Left lung (tissue), 10 donors: ENCODE measurements around the gene CCDC117. TPM values are rescaled to one million over a fixed set of nuclear protein-coding genes. Genes with fewer than 3 reads are reported as not detected.

ENCODE experiments used
- ATAC-seq: fragments of 200-7000 bp; cut with Tn5 transposase; one replicate; pipeline ENCODE4 v1.9.1; 2020; ENCODE audit warnings: moderate library complexity
- DNase-seq, 4 donors: peaks; one replicate each; pipeline ENCODE4 v3.0.0-alpha.2; 2013 to 2020
- H3K27ac ChIP-seq, 2 donors: fragments of 200-600 bp; sonication (generic) in 1 of 2; one replicate each; pipeline versions ENCODE4 v1.5.0 to v1.8.0; 2020 to 2021
- H3K27me3 ChIP-seq, 2 donors: fragments of 200-600 bp; sonication (generic) in 1 of 2; one replicate each; pipeline versions ENCODE4 v1.5.0 to v1.8.0; 2020 to 2021
- H3K36me3 ChIP-seq, 2 donors: fragments of 200-600 bp; sonication (generic) in 1 of 2; one replicate each; pipeline versions ENCODE4 v1.5.0 to v1.8.0; 2020 to 2021
- H3K4me1 ChIP-seq, 2 donors: fragments of 200-600 bp; one replicate each; pipeline ENCODE4 v1.8.0; 2021
- H3K4me3 ChIP-seq, 2 donors: fragments of 200-600 bp; sonication (generic) in 1 of 2; one replicate each; pipeline versions ENCODE4 v1.5.0 to v1.8.0; 2020 to 2021; ENCODE audit warnings: mild to moderate bottlenecking in 1 of 2
- H3K9me3 ChIP-seq, 2 donors: fragments of 200-600 bp; sonication (generic) in 1 of 2; one replicate each; pipeline versions ENCODE4 v1.5.0 to v1.8.0; 2020 to 2021
- intact Hi-C, 2 donors: fragments of 100-400 bp; cut with DNase I; formaldehyde crosslinking; loops; one replicate each; pipeline versions ENCODE4 v1.11.2 to v1.14.2; 2022
- polyA plus RNA-seq, 6 donors: library from polyadenylated mRNA; unstranded; fragments of 120-200 nt; gene quantifications; one replicate each; pipeline ENCODE4 v1.2.1, GENCODE V29; 2013; ENCODE audit not compliant: insufficient read length in 6 of 6
- total RNA-seq, 2 donors: library from RNA; stranded (reverse); fragmentation: NEBNext Ultra II Directional; extraction: Animal tissue kit (Norgen Biotek cat#: 25700); gene quantifications; one replicate each; pipeline ENCODE4 v1.2.1, GENCODE V29; 2021
- TF ChIP-seq, protein P1 (sequence below), 2 donors: fragments of 200-600 bp; sonication (generic) in 1 of 2; IDR thresholded peaks; one replicate each; pipeline versions ENCODE4 v1.5.0 to v1.8.0; 2021; ENCODE audit warnings: antibody characterized with exemption in 2 of 2
- donor health status: DM: no; HTN: yes; CAD: no.
- donor health status: DM: no; HTN: no; CAD: no.

Gene CCDC117
- total and polyA plus RNA-seq, 8 donors, result 23.5 to 45.6 (median 34.4) TPM

- H3K4me3 ChIP-seq, result no peak overlapping the region
- no peaks in the 10 kb centered on the region for H3K27me3 ChIP-seq
- H3K9me3 ChIP-seq, result peaks cover 0 to 7% of the 10 kb centered on the region in 2 donors
- H3K27ac ChIP-seq, result no peak overlapping the region
- peaks cover 0 to 3% of the 10 kb centered on the region in 2 donors for H3K36me3 ChIP-seq
- DNase-seq (no peak), ATAC-seq (no peak)
- TF ChIP-seq, protein P1, sequence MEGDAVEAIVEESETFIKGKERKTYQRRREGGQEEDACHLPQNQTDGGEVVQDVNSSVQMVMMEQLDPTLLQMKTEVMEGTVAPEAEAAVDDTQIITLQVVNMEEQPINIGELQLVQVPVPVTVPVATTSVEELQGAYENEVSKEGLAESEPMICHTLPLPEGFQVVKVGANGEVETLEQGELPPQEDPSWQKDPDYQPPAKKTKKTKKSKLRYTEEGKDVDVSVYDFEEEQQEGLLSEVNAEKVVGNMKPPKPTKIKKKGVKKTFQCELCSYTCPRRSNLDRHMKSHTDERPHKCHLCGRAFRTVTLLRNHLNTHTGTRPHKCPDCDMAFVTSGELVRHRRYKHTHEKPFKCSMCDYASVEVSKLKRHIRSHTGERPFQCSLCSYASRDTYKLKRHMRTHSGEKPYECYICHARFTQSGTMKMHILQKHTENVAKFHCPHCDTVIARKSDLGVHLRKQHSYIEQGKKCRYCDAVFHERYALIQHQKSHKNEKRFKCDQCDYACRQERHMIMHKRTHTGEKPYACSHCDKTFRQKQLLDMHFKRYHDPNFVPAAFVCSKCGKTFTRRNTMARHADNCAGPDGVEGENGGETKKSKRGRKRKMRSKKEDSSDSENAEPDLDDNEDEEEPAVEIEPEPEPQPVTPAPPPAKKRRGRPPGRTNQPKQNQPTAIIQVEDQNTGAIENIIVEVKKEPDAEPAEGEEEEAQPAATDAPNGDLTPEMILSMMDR (IDR thresholded peaks at IDR 0.05), result no peak
- H3K4me1 ChIP-seq, result peaks cover under 1 to 14% of the 10 kb centered on the region in 2 donors
- intact Hi-C loops, result no loop called here
These were observed 3.0 kb upstream of the CCDC117 start for GRCh38 chr22:28769394-28770085.

GRCh38 chr22:28771195-28771791 is 1.2 kb upstream of the CCDC117 start:
- DNase-seq, result no peak
- intact Hi-C loops, result no loop called here
- Histone ChIP-seq H3K4me3 (no peak overlapping the region), H3K27me3 (no peaks in the 10 kb centered on the region), H3K4me1 (peaks cover 7 to 30% of the 10 kb centered on the region in 2 donors), H3K27ac (no peak overlapping the region), H3K9me3 (peaks cover 0 to 7% of the 10 kb centered on the region in 2 donors), H3K36me3 (peaks cover 0 to 20% of the 10 kb centered on the region in 2 donors)
- ATAC-seq, result no peak
- TF ChIP-seq, protein P1 (IDR thresholded peaks at IDR 0.05), result no peak

- intact Hi-C loops, result no loop called here
- no peak for ATAC-seq
These were observed 969 bp downstream of the CCDC117 start for GRCh38 chr22:28773461-28773867.

GRCh38 chr22:28774378-28774777 is 1.9 kb downstream of the CCDC117 start:
- no peak for ATAC-seq
- intact Hi-C loops, result no loop called here
- no peak for DNase-seq
- Histone ChIP-seq H3K36me3 (peaks cover 0 to 39% of the 10 kb centered on the region in 2 donors), H3K4me3 (peak overlapping the region in 1 of 2 donors; percentile 74), H3K27ac (no peak overlapping the region), H3K27me3 (no peaks in the 10 kb centered on the region), H3K4me1 (peaks cover 14 to 39% of the 10 kb centered on the region in 2 donors), H3K9me3 (peaks cover 0 to under 1% of the 10 kb centered on the region in 2 donors)
- TF ChIP-seq, protein P1 (IDR thresholded peaks at IDR 0.05), result no peak

More at GRCh38 chr22:28773461-28773867, 969 bp downstream of the CCDC117 start:
- Histone ChIP-seq H3K27ac (peak overlapping the region; percentile 94 to 100), H3K4me1 (peaks cover 8 to 30% of the 10 kb centered on the region in 2 donors), H3K4me3 (peak overlapping the region; percentile 66 to 74), H3K36me3 (peaks cover 0 to 38% of the 10 kb centered on the region in 2 donors), H3K9me3 (peaks cover 0 to 7% of the 10 kb centered on the region in 2 donors), H3K27me3 (no peaks in the 10 kb centered on the region)
- TF ChIP-seq, protein P1 (IDR thresholded peaks at IDR 0.05), result no peak
- DNase-seq, result peak in 1 of 4 donors; percentile 11

DNA sequence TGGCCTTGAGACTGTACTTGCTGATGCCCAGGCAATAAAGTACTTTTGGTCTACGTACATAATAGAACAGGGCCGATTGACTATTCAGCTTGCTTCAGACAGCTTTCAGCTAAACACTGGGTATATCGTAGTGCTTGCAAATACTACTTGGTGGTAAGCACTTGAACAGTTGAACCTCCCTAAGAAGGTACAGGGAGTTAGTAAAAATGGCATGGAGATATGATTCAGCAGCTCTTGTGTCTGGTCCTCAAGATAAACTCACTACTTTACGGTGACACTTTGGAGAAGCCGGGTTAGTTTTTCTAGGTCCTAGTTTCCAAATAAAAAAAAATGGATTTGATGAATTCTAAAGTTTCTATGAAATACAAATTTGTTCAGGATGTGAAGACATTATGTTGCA is 7.3 kb downstream of the CCDC117 start:
- H3K4me1 ChIP-seq, result peaks cover 36 to 52% of the 10 kb centered on the region in 2 donors
- H3K36me3 ChIP-seq, result peaks cover 0 to 82% of the 10 kb centered on the region in 2 donors
- H3K9me3 ChIP-seq, result no peaks in the 10 kb centered on the region
- TF ChIP-seq, protein P1 (IDR thresholded peaks at IDR 0.05), result no peak
- H3K27ac ChIP-seq, result peak overlapping the region; percentile 20 to 39
- H3K4me3 ChIP-seq, result no peak overlapping the region
- H3K27me3 ChIP-seq, result no peaks in the 10 kb centered on the region
- intact Hi-C loops, result no loop called here
- DNase-seq (no peak), ATAC-seq (peak; percentile 55)
